GM18873 (cell line): ENCODE measurements around the gene ACTR6.
"Not testable (repeated sequence)": the region's sequence is repeated elsewhere in the genome, so short reads cannot be mapped to it uniquely, and the experiment has no call there.

ENCODE experiments used
- ATAC-seq: cut with Tn5 transposase; IDR thresholded peaks from one replicate; pipeline ENCODE4 v1.9.1; 2021; ENCODE audit warnings: mild to moderate bottlenecking, moderate library complexity, moderate number of reproducible peaks; ENCODE audit not compliant: unreplicated experiment, low FRiP score

ACTR6 gene

GRCh38 chr12:100216337-100216736, 15.7 kb downstream of the ACTR6 start:
- no peak for ATAC-seq

- ATAC-seq = no peak
These were observed 18.9 kb downstream of the ACTR6 start for GRCh38 chr12:100219328-100220109.

GRCh38 chr12:100221523-100221922, 20.9 kb downstream of the ACTR6 start:
- no peak for ATAC-seq

- not testable (repeated sequence) for ATAC-seq
These were observed 21.6 kb downstream of the ACTR6 start for GRCh38 chr12:100222173-100222572.

- ATAC-seq = no peak
These were observed 24.9 kb downstream of the ACTR6 start for GRCh38 chr12:100225491-100225890.

GRCh38 chr12:100229036-100229635, 28.5 kb downstream of the ACTR6 start:
- no peak for ATAC-seq

GRCh38 chr12:100229876-100230275, 29.3 kb downstream of the ACTR6 start:
- ATAC-seq = no peak

GRCh38 chr12:100231873-100232272, 31.3 kb downstream of the ACTR6 start:
- not testable (repeated sequence) for ATAC-seq

GRCh38 chr12:100234166-100234565, 33.6 kb downstream of the ACTR6 start:
- ATAC-seq = no peak

- no peak for ATAC-seq
These were observed 34.1 kb downstream of the ACTR6 start for GRCh38 chr12:100234591-100235304.

- ATAC-seq = no peak
These were observed 38.2 kb downstream of the ACTR6 start for GRCh38 chr12:100238801-100239200.

- ATAC-seq = no peak
These were observed 39.0 kb downstream of the ACTR6 start for GRCh38 chr12:100239589-100239988.

- no peak for ATAC-seq
These were observed 42.5 kb downstream of the ACTR6 start for GRCh38 chr12:100243137-100243536.

- ATAC-seq = no peak
These were observed 47.1 kb downstream of the ACTR6 start for GRCh38 chr12:100247765-100248164.

GRCh38 chr12:100248886-100249285, 48.3 kb downstream of the ACTR6 start:
- no peak for ATAC-seq

- no peak for ATAC-seq
These were observed 49.3 kb downstream of the ACTR6 start for GRCh38 chr12:100249941-100250340.

- ATAC-seq = no peak
These were observed 51.3 kb downstream of the ACTR6 start for GRCh38 chr12:100251917-100252316.

GRCh38 chr12:100253437-100253836, 52.8 kb downstream of the ACTR6 start:
- ATAC-seq = no peak

- ATAC-seq = no peak
These were observed 54.3 kb downstream of the ACTR6 start for GRCh38 chr12:100254876-100255275.

GRCh38 chr12:100258127-100258526, 57.5 kb downstream of the ACTR6 start:
- no peak for ATAC-seq

- no peak for ATAC-seq
These were observed 62.5 kb downstream of the ACTR6 start for GRCh38 chr12:100263131-100263530.
